OCI-LY7 (cell line): ENCODE data around the gene CCDC74A. TPM values are rescaled to one million over a fixed set of nuclear protein-coding genes. Genes with fewer than 3 reads are reported as not detected.
A peak's percentile ranks its signal among the peaks of the same experiment; 100 is the strongest.
"Not testable (repeated sequence)": the region's sequence is repeated elsewhere in the genome, so short reads cannot be mapped to it uniquely, and the experiment has no call there.

Experiments used
- BruUV-seq: library from RNA; stranded (reverse); fragments of 400-500 nt; replicated peaks from 2 replicates; lab custom pipeline; 2021; lab: Mats Ljungman, UMichigan
- CTCF ChIA-PET: fragments of 300-600 bp; sonication (Branson Sonifier 250); formaldehyde crosslinking; loops from one replicate; lab custom pipeline; 2022; ENCODE audit warnings: antibody characterized with exemption; ENCODE audit not compliant: unreplicated experiment; lab: Charles Lee
- POLR2A ChIA-PET: fragments of 300-600 bp; sonication (Branson Sonifier 250); formaldehyde crosslinking; loops from one replicate; lab custom pipeline; 2022; ENCODE audit warnings: antibody characterized with exemption; lab: Charles Lee
- DNase-seq: peaks from one replicate; pipeline ENCODE4 v3.0.0-alpha.2; 2015; ENCODE audit warnings: low spot score
- H2AFZ ChIP-seq: fragments of 200-600 bp; sonication (generic), shearing (Covaris generic); 2 replicates; pipeline ENCODE4 v1.6.1; 2014; ENCODE audit warnings: mild to moderate bottlenecking, antibody characterized with exemption, low read length, moderate library complexity
- H3K27ac ChIP-seq: fragments of 200-600 bp; sonication (generic); 2 replicates; pipeline ENCODE4 v1.5.1; 2014; ENCODE audit warnings: mixed run types, low read depth, mild to moderate bottlenecking, moderate library complexity, low read length, inconsistent platforms; ENCODE audit not compliant: poor library complexity, severe bottlenecking
- H3K36me3 ChIP-seq: fragments of 200-600 bp; sonication (generic); 2 replicates; pipeline ENCODE4 v1.6.1; 2014; ENCODE audit warnings: mild to moderate bottlenecking, antibody characterized with exemption, low read length, moderate library complexity, mixed read lengths; ENCODE audit not compliant: insufficient read depth
- H3K4me1 ChIP-seq: fragments of 200-600 bp; sonication (generic); 2 replicates; pipeline ENCODE4 v1.5.1; 2014; ENCODE audit warnings: mild to moderate bottlenecking, low read length; ENCODE audit not compliant: insufficient read depth, poor library complexity, severe bottlenecking
- H3K4me2 ChIP-seq: fragments of 200-600 bp; sonication (generic); 2 replicates; pipeline ENCODE4 v1.6.1; 2014; ENCODE audit warnings: mild to moderate bottlenecking, low read length
- H3K4me3 ChIP-seq: fragments of 200-600 bp; sonication (generic); 2 replicates; pipeline ENCODE4 v1.5.1; 2014; ENCODE audit warnings: mild to moderate bottlenecking, low read depth, low read length; ENCODE audit not compliant: poor library complexity, severe bottlenecking
- H3K79me2 ChIP-seq: fragments of 200-600 bp; sonication (generic); 2 replicates; pipeline ENCODE4 v1.6.1; 2016; ENCODE audit warnings: low read depth, mild to moderate bottlenecking, low read length, moderate library complexity, mixed read lengths; ENCODE audit not compliant: insufficient read depth
- H3K9me2 ChIP-seq: fragments of 200-600 bp; sonication (generic); 2 replicates; pipeline ENCODE4 v1.6.1; 2016; ENCODE audit warnings: mild to moderate bottlenecking, low read length, mixed read lengths; ENCODE audit not compliant: insufficient read depth
- H3K9me3 ChIP-seq: fragments of 200-600 bp; sonication (generic); 2 replicates; pipeline ENCODE4 v1.6.1; 2014; ENCODE audit warnings: mild to moderate bottlenecking, mixed run types, low read length, mixed read lengths
- H4K20me1 ChIP-seq: fragments of 200-600 bp; sonication (generic); 2 replicates; pipeline ENCODE4 v1.6.1; 2014; ENCODE audit warnings: mild to moderate bottlenecking, antibody characterized with exemption, low read length, moderate library complexity, mixed read lengths; ENCODE audit not compliant: insufficient read depth
- EZH2phosphoT487 ChIP-seq: fragments of 200-600 bp; sonication (generic); IDR thresholded peaks from 2 replicates; pipeline ENCODE4 v1.6.1; 2018; ENCODE audit warnings: low read depth, borderline replicate concordance, mild to moderate bottlenecking, mixed run types, antibody characterized with exemption, low read length, moderate library complexity, mixed read lengths
- intact Hi-C: fragments of 100-400 bp; cut with micrococcal nuclease; formaldehyde crosslinking; loops from one replicate; pipeline ENCODE4 v1.10.0; 2022; ENCODE audit not compliant: unreplicated experiment
- total RNA-seq, 2 experiments: library from RNA; depleted of rRNA in 1 of 2; stranded (reverse); fragments of >200 nt in 1 of 2; shearing (Covaris generic) in 1 of 2; gene quantifications; 2 replicates each; pipeline ENCODE4 v1.2.3, GENCODE V29; 2014 to 2022
- TF ChIP-seq, protein P1 (sequence below): fragments of 200-600 bp; sonication (generic); conservative IDR thresholded peaks from 2 replicates; pipeline ENCODE4 v1.5.1; 2014; ENCODE audit warnings: mild to moderate bottlenecking, antibody characterized with exemption, low read length, moderate library complexity, mixed read lengths

CCDC74A gene
- total RNA-seq, 2 experiments from 2014 or later: 27.1 to 57.4 TPM

- DNase-seq: peak; percentile 99
- peaks cover 30% of the 10 kb centered on the region for H3K4me1 ChIP-seq
- BruUV-seq: no TSS peak
- TF ChIP-seq, protein P1, sequence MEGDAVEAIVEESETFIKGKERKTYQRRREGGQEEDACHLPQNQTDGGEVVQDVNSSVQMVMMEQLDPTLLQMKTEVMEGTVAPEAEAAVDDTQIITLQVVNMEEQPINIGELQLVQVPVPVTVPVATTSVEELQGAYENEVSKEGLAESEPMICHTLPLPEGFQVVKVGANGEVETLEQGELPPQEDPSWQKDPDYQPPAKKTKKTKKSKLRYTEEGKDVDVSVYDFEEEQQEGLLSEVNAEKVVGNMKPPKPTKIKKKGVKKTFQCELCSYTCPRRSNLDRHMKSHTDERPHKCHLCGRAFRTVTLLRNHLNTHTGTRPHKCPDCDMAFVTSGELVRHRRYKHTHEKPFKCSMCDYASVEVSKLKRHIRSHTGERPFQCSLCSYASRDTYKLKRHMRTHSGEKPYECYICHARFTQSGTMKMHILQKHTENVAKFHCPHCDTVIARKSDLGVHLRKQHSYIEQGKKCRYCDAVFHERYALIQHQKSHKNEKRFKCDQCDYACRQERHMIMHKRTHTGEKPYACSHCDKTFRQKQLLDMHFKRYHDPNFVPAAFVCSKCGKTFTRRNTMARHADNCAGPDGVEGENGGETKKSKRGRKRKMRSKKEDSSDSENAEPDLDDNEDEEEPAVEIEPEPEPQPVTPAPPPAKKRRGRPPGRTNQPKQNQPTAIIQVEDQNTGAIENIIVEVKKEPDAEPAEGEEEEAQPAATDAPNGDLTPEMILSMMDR: peak; percentile 86
- no peak for TF ChIP-seq EZH2phosphoT487
- H3K4me3 ChIP-seq: peak overlapping the region; percentile 83
- peaks cover 56% of the 10 kb centered on the region for H3K36me3 ChIP-seq
- intact Hi-C loops: loop anchor here (1.0 to 10.0 kb wide), 6 partner anchors 34 to 652 kb away; partner anchors contain the start of genes CCDC74A and PLEKHB2
- peaks cover 27% of the 10 kb centered on the region for H4K20me1 ChIP-seq
- ChIA-PET CTCF (interaction anchor here (0.6 to 2.0 kb wide), 2 partner anchors 180 to 181 kb away, joined by 3 to 11 read pairs; no protein-coding TSS in a partner anchor), POLR2A (interaction anchor here (0.6 to 2.4 kb wide), 7 partner anchors 11 to 431 kb away, joined by 3 to 8 read pairs (median 3); no protein-coding TSS in a partner anchor)
- H3K9me3 ChIP-seq: no peaks in the 10 kb centered on the region
- H3K27ac ChIP-seq: peak overlapping the region; percentile 83
- no peaks in the 10 kb centered on the region for H3K9me2 ChIP-seq
- H3K79me2 ChIP-seq: peaks cover 85% of the 10 kb centered on the region
- H2AFZ ChIP-seq: peak overlapping the region; percentile 55; the same call in 1 of the 2 replicates
- H3K4me2 ChIP-seq: peak overlapping the region; percentile 84
These were observed 35.1 kb upstream of the CCDC74A start for GRCh38 chr2:131492418-131493198.

DNA sequence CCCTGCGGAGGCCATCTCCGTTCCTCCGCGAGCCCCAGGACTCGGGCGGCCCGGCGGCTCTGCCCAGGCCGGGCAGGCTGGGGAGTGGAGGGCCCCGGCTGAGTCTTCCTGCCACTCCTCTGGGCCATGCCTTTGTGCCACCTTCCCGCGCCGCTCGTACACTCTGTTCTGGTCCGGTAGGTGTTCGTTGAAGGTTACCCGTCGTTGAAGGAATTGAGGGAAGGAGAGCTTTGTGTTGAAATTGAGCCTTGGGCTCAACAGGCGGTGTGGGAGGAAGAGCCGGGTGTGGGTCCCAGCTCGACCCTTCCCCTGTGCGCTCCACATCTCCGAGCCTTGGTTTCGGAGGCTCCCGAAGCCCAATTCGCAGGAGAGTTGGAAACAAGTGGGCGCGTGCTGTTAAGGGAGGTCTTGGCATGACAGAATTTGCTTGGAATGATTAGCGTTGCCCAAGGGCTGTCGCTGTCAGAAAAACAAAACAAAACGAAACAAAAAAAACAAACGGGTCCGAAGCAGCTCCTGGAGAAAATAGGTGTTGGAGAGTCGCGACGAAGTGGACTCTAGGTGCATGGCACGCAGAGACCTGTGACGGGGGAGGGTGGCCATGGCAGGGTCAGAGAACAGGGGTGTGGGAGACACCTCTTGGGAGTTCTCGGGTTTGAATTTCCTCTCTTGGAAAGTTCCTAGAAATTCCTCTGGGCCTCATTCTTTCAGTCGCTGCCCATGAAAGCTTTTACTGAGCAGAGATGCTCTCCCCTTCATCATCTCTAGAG, 34.3 kb upstream of the CCDC74A start:
- POLR2A ChIA-PET: interaction anchor here (0.8 to 2.4 kb wide), 5 partner anchors 11 to 189 kb away, joined by 3 to 8 read pairs (median 5); no protein-coding TSS in a partner anchor
- Histone ChIP-seq H4K20me1 (peaks cover 27% of the 10 kb centered on the region), H3K4me3 (peak overlapping the region; percentile 83), H3K27ac (peak overlapping the region; percentile 83), H3K36me3 (peaks cover 56% of the 10 kb centered on the region), H3K4me1 (peaks cover 30% of the 10 kb centered on the region), H3K9me2 (no peaks in the 10 kb centered on the region), H3K79me2 (peaks cover 84% of the 10 kb centered on the region), H3K9me3 (no peaks in the 10 kb centered on the region), H3K4me2 (peak overlapping the region; percentile 84), H2AFZ (peak overlapping the region; percentile 44; the same call in 1 of the 2 replicates)
- DNase-seq: peak; percentile 17
- CTCF ChIA-PET: interaction anchor here (0.9 to 2.0 kb wide), 2 partner anchors 179 to 349 kb away, joined by 3 to 11 read pairs; no protein-coding TSS in a partner anchor
- TSS peak; percentile 72 for BruUV-seq
- intact Hi-C loops: loop anchor here (2.0 to 10.0 kb wide), 5 partner anchors 33 to 651 kb away; partner anchors contain the start of genes CCDC74A and PLEKHB2
- TF ChIP-seq, protein P1: no peak
- TF ChIP-seq EZH2phosphoT487: no peak

DNA sequence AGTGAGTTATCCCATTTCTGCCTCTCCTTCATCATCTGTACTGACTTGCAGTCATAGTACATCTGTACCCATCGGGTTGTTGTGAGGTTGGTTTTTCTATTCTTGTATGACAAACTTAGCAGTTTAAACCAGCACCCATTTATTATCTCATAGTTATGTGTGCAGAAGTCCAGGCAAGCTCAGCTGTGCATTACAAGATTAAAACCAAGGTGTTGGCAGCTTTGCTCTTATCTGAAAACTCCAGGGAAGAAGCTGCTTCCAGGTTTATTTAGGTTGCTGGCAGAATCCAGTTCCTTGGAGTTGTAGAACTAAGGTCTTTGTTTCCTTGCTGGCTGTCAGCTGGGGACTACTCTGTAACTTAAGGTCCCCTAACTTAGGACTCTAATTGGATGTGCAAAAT, 32.2 kb upstream of the CCDC74A start:
- Histone ChIP-seq H3K79me2 (peaks cover 81% of the 10 kb centered on the region), H3K4me3 (peak overlapping the region; percentile 83), H4K20me1 (peaks cover 24% of the 10 kb centered on the region), H3K36me3 (peaks cover 58% of the 10 kb centered on the region), H3K4me1 (peaks cover 20% of the 10 kb centered on the region), H3K4me2 (peak overlapping the region; percentile 84)
- H3K27ac ChIP-seq, DNase-seq, H2AFZ ChIP-seq, H3K9me3 ChIP-seq, BruUV-seq, CTCF ChIA-PET, POLR2A ChIA-PET, H3K9me2 ChIP-seq: not testable (repeated sequence)
- intact Hi-C loops: loop anchor here (10.0 kb wide), 1 partner anchor 649 kb away; no protein-coding TSS in a partner anchor

GRCh38 chr2:131498321-131498973, 29.2 kb upstream of the CCDC74A start:
- H2AFZ ChIP-seq, CTCF ChIA-PET, H3K4me2 ChIP-seq, POLR2A ChIA-PET, H3K27ac ChIP-seq, BruUV-seq, H3K9me2 ChIP-seq, H3K9me3 ChIP-seq, DNase-seq, H3K4me3 ChIP-seq: not testable (repeated sequence)
- intact Hi-C loops: loop anchor here (10.0 kb wide), 1 partner anchor 646 kb away; no protein-coding TSS in a partner anchor
- H4K20me1 ChIP-seq: peaks cover 24% of the 10 kb centered on the region
- H3K36me3 ChIP-seq: peaks cover 81% of the 10 kb centered on the region
- H3K4me1 ChIP-seq: peaks cover 19% of the 10 kb centered on the region
- H3K79me2 ChIP-seq: peaks cover 66% of the 10 kb centered on the region
